Measurements from ENCODE around the gene RHBDD3.

The RHBDD3 gene

GRCh38 chr22:29216873-29217666 is 50.7 kb downstream of the RHBDD3 start:
- peak; percentile 47 for DNase-seq

- DNase-seq = no peak
Observed at GRCh38 chr22:29216011-29216872, 51.5 kb downstream of the RHBDD3 start.

GRCh38 chr22:29215012-29215860 is 52.5 kb downstream of the RHBDD3 start:
- no peak for DNase-seq

GRCh38 chr22:29214232-29214631 is 53.5 kb downstream of the RHBDD3 start:
- no peak for DNase-seq

GRCh38 chr22:29213493-29213892 is 54.3 kb downstream of the RHBDD3 start:
- no peak for DNase-seq

- no peak for DNase-seq
Observed at GRCh38 chr22:29212743-29213142, 55.0 kb downstream of the RHBDD3 start.

GRCh38 chr22:29211466-29211865 is 56.3 kb downstream of the RHBDD3 start:
- no peak for DNase-seq

GRCh38 chr22:29211066-29211465 is 56.7 kb downstream of the RHBDD3 start:
- no peak for DNase-seq
